ENCODE results near the gene AKAP9.
"Not testable (repeated sequence)": the region's sequence is repeated elsewhere in the genome, so short reads cannot be mapped to it uniquely, and the experiment has no call there.

Gene AKAP9

GRCh38 chr7:92100534-92100933, 159.9 kb downstream of the AKAP9 start:
- DNase-seq (ENCODE audit: low read depth): no peak
- H3K4me3 ChIP-seq (ENCODE audit: low read depth, low read length): no peak overlapping the region

GRCh38 chr7:92102862-92103261, 162.2 kb downstream of the AKAP9 start:
- not testable (repeated sequence) for DNase-seq (ENCODE audit: low read depth); H3K4me3 ChIP-seq (ENCODE audit: low read depth, low read length)

More at GRCh38 chr7:92100534-92100933, 159.9 kb downstream of the AKAP9 start:
- TF ChIP-seq CTCF (IDR thresholded peaks at IDR 0.05; ENCODE audit: insufficient read depth, low read depth, low read length, missing control alignments): no peak

- H3K4me3 ChIP-seq (ENCODE audit: low read depth, low read length): no peak overlapping the region
- no peak for DNase-seq (ENCODE audit: low read depth)
- TF ChIP-seq CTCF (IDR thresholded peaks at IDR 0.05; ENCODE audit: insufficient read depth, low read depth, low read length, missing control alignments): no peak
These were observed 168.2 kb downstream of the AKAP9 start for GRCh38 chr7:92108821-92109220.

GRCh38 chr7:92110857-92111256, 170.2 kb downstream of the AKAP9 start:
- no peak for TF ChIP-seq CTCF (IDR thresholded peaks at IDR 0.05; ENCODE audit: insufficient read depth, low read depth, low read length, missing control alignments)
- no peak for DNase-seq (ENCODE audit: low read depth)
- H3K4me3 ChIP-seq (ENCODE audit: low read depth, low read length): no peak overlapping the region

- no peak overlapping the region for H3K4me3 ChIP-seq (ENCODE audit: low read depth, low read length)
- TF ChIP-seq CTCF (IDR thresholded peaks at IDR 0.05; ENCODE audit: insufficient read depth, low read depth, low read length, missing control alignments): no peak
- no peak for DNase-seq (ENCODE audit: low read depth)
These were observed 175.2 kb downstream of the AKAP9 start for GRCh38 chr7:92115821-92116220.

GRCh38 chr7:92116949-92117348, 176.3 kb downstream of the AKAP9 start:
- no peak for DNase-seq (ENCODE audit: low read depth)
- no peak for TF ChIP-seq CTCF (IDR thresholded peaks at IDR 0.05; ENCODE audit: insufficient read depth, low read depth, low read length, missing control alignments)

GRCh38 chr7:92119213-92119759, 178.6 kb downstream of the AKAP9 start:
- no peak for TF ChIP-seq CTCF (IDR thresholded peaks at IDR 0.05; ENCODE audit: insufficient read depth, low read depth, low read length, missing control alignments)
- H3K4me3 ChIP-seq (ENCODE audit: low read depth, low read length): no peak overlapping the region
- DNase-seq (ENCODE audit: low read depth): no peak

More at GRCh38 chr7:92116949-92117348, 176.3 kb downstream of the AKAP9 start:
- H3K4me3 ChIP-seq (ENCODE audit: low read depth, low read length): no peak overlapping the region

All from GM12865 (cell line).